ENCODE measurements around the gene DEGS2.

GRCh38 chr14:100203962-100204834, 44.8 kb upstream of the DEGS2 start:
- no peak for TF ChIP-seq JUNB (IDR thresholded peaks at IDR 0.05; ENCODE audit: unreplicated experiment)
- TF ChIP-seq, protein P1, sequence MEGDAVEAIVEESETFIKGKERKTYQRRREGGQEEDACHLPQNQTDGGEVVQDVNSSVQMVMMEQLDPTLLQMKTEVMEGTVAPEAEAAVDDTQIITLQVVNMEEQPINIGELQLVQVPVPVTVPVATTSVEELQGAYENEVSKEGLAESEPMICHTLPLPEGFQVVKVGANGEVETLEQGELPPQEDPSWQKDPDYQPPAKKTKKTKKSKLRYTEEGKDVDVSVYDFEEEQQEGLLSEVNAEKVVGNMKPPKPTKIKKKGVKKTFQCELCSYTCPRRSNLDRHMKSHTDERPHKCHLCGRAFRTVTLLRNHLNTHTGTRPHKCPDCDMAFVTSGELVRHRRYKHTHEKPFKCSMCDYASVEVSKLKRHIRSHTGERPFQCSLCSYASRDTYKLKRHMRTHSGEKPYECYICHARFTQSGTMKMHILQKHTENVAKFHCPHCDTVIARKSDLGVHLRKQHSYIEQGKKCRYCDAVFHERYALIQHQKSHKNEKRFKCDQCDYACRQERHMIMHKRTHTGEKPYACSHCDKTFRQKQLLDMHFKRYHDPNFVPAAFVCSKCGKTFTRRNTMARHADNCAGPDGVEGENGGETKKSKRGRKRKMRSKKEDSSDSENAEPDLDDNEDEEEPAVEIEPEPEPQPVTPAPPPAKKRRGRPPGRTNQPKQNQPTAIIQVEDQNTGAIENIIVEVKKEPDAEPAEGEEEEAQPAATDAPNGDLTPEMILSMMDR (conservative IDR thresholded peaks at IDR 0.05; ENCODE audit: low read depth in 2 of 2) = no peak
- no peak for TF ChIP-seq POLR2AphosphoS5 (IDR thresholded peaks at IDR 0.05; ENCODE audit: low read depth)
- no peak for TF ChIP-seq EZH2 (IDR thresholded peaks at IDR 0.05; ENCODE audit: low read depth, unreplicated experiment)
- TF ChIP-seq CREB1 (CRISPR knock-in tag; IDR thresholded peaks at IDR 0.05; ENCODE audit: low read depth) = no peak
- TF ChIP-seq REST (IDR thresholded peaks at IDR 0.05; ENCODE audit: unreplicated experiment) = no peak
- no peak for TF ChIP-seq EZH2phosphoT487 (IDR thresholded peaks at IDR 0.05; ENCODE audit: unreplicated experiment)
- no peak for TF ChIP-seq NANOG (IDR thresholded peaks at IDR 0.05; ENCODE audit: borderline replicate concordance)
- TF ChIP-seq ZNF331 (CRISPR knock-in tag; IDR thresholded peaks at IDR 0.05; ENCODE audit: low read depth) = no peak
- TF ChIP-seq, protein P2, sequence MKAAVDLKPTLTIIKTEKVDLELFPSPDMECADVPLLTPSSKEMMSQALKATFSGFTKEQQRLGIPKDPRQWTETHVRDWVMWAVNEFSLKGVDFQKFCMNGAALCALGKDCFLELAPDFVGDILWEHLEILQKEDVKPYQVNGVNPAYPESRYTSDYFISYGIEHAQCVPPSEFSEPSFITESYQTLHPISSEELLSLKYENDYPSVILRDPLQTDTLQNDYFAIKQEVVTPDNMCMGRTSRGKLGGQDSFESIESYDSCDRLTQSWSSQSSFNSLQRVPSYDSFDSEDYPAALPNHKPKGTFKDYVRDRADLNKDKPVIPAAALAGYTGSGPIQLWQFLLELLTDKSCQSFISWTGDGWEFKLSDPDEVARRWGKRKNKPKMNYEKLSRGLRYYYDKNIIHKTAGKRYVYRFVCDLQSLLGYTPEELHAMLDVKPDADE (IDR thresholded peaks at IDR 0.05) = no peak
- no peak for TF ChIP-seq STAT1 (IDR thresholded peaks at IDR 0.05; ENCODE audit: unreplicated experiment)
- no peak for TF ChIP-seq ZNF114 (CRISPR knock-in tag; IDR thresholded peaks at IDR 0.05)
- TF ChIP-seq ZNF462 (CRISPR knock-in tag; IDR thresholded peaks at IDR 0.05) = no peak
